H1 (cell line): Measurements from ENCODE around the gene TSPAN16. TPM values are rescaled to one million over a fixed set of nuclear protein-coding genes. Genes with fewer than 3 reads are reported as not detected.

Experiments
- BACH1 ChIP-seq: IDR thresholded peaks from 2 replicates; pipeline ENCODE4 v1.6.1; 2012; ENCODE audit warnings: low read length, improper control_type of control experiment
- CBX8 ChIP-seq: fragments of 300-800, 300-1000 bp; sonication (generic); IDR thresholded peaks from 2 replicates; pipeline ENCODE4 v1.7.1; 2016; ENCODE audit warnings: low read depth, low read length, borderline replicate concordance
- CHD1 ChIP-seq: IDR thresholded peaks from 2 replicates; pipeline ENCODE4 v1.6.1; 2012; ENCODE audit warnings: low read depth, low read length, improper control_type of control experiment
- CREB1 ChIP-seq: IDR thresholded peaks from 2 replicates; pipeline ENCODE4 v1.6.1; 2012; ENCODE audit warnings: inconsistent platforms
- JUN ChIP-seq: IDR thresholded peaks from 2 replicates; pipeline ENCODE4 v1.6.1; 2011; ENCODE audit warnings: low read depth, mild to moderate bottlenecking, improper control_type of control experiment, low read length
- KDM5A ChIP-seq: fragments of 200-600 bp; IDR thresholded peaks from 2 replicates; pipeline ENCODE4 v1.7.1; 2012; ENCODE audit warnings: mild to moderate bottlenecking, low read length, inconsistent platforms, mixed read lengths
- NANOG ChIP-seq: IDR thresholded peaks from 2 replicates; pipeline ENCODE4 v1.6.1; 2011; ENCODE audit warnings: low read length, low read depth, mild to moderate bottlenecking, inconsistent platforms; ENCODE audit not compliant: insufficient read depth, poor library complexity, severe bottlenecking
- RAD21 ChIP-seq, 2 experiments: IDR thresholded peaks in 1 of 2; conservative IDR thresholded peaks in 1 of 2; 2 replicates each; pipeline ENCODE4 v1.6.1; 2011; ENCODE audit warnings: low read depth in 2 of 2, low read length in 2 of 2, improper control_type of control experiment in 1 of 2, inconsistent platforms in 1 of 2, mild to moderate bottlenecking in 1 of 2, moderate library complexity in 1 of 2
- RFX5 ChIP-seq: IDR thresholded peaks from 2 replicates; pipeline ENCODE4 v1.6.1; 2011; ENCODE audit warnings: low read depth, low read length, improper control_type of control experiment, borderline replicate concordance
- USF2 ChIP-seq: IDR thresholded peaks from 2 replicates; pipeline ENCODE4 v1.6.1; 2011; ENCODE audit warnings: low read length, improper control_type of control experiment
- polyA plus RNA-seq, 7 experiments: library from polyadenylated mRNA; depleted of rRNA in 3 of 7; stranded (reverse) in 5 of 7; unstranded in 2 of 7; fragments of >200 nt in 5 of 7; fragments of 200-250 nt in 2 of 7; gene quantifications; 1 replicate in 5 of 7; 2 replicates in 1 of 7; 4 replicates in 1 of 7; pipeline versions ENCODE4 v1.2.1 to v1.2.3, GENCODE V29; 2011 to 2013; ENCODE audit warnings: missing spikeins in 2 of 7, mixed read lengths in 2 of 7
- total RNA-seq: library from RNA; stranded (reverse); fragmentation: NEBNext Ultra II Directional; extraction: Animal tissue kit (Norgen Biotek cat#: 25700); gene quantifications from 2 replicates; pipeline ENCODE4 v1.2.1, GENCODE V29; 2021
- TF ChIP-seq, protein P1 (sequence below): fragments of 300-600 bp; sonication (generic); IDR thresholded peaks from 2 replicates; pipeline ENCODE4 v1.7.1; 2012; ENCODE audit warnings: low read length, moderate library complexity, mild to moderate bottlenecking, inconsistent platforms; ENCODE audit not compliant: insufficient replicate concordance

Gene TSPAN16
- total and polyA plus RNA-seq, 2 of the 8 experiments (the other 6 are each of a cell fraction or from before 2014, with no cell fraction given), result not detected

- TF ChIP-seq, protein P1, sequence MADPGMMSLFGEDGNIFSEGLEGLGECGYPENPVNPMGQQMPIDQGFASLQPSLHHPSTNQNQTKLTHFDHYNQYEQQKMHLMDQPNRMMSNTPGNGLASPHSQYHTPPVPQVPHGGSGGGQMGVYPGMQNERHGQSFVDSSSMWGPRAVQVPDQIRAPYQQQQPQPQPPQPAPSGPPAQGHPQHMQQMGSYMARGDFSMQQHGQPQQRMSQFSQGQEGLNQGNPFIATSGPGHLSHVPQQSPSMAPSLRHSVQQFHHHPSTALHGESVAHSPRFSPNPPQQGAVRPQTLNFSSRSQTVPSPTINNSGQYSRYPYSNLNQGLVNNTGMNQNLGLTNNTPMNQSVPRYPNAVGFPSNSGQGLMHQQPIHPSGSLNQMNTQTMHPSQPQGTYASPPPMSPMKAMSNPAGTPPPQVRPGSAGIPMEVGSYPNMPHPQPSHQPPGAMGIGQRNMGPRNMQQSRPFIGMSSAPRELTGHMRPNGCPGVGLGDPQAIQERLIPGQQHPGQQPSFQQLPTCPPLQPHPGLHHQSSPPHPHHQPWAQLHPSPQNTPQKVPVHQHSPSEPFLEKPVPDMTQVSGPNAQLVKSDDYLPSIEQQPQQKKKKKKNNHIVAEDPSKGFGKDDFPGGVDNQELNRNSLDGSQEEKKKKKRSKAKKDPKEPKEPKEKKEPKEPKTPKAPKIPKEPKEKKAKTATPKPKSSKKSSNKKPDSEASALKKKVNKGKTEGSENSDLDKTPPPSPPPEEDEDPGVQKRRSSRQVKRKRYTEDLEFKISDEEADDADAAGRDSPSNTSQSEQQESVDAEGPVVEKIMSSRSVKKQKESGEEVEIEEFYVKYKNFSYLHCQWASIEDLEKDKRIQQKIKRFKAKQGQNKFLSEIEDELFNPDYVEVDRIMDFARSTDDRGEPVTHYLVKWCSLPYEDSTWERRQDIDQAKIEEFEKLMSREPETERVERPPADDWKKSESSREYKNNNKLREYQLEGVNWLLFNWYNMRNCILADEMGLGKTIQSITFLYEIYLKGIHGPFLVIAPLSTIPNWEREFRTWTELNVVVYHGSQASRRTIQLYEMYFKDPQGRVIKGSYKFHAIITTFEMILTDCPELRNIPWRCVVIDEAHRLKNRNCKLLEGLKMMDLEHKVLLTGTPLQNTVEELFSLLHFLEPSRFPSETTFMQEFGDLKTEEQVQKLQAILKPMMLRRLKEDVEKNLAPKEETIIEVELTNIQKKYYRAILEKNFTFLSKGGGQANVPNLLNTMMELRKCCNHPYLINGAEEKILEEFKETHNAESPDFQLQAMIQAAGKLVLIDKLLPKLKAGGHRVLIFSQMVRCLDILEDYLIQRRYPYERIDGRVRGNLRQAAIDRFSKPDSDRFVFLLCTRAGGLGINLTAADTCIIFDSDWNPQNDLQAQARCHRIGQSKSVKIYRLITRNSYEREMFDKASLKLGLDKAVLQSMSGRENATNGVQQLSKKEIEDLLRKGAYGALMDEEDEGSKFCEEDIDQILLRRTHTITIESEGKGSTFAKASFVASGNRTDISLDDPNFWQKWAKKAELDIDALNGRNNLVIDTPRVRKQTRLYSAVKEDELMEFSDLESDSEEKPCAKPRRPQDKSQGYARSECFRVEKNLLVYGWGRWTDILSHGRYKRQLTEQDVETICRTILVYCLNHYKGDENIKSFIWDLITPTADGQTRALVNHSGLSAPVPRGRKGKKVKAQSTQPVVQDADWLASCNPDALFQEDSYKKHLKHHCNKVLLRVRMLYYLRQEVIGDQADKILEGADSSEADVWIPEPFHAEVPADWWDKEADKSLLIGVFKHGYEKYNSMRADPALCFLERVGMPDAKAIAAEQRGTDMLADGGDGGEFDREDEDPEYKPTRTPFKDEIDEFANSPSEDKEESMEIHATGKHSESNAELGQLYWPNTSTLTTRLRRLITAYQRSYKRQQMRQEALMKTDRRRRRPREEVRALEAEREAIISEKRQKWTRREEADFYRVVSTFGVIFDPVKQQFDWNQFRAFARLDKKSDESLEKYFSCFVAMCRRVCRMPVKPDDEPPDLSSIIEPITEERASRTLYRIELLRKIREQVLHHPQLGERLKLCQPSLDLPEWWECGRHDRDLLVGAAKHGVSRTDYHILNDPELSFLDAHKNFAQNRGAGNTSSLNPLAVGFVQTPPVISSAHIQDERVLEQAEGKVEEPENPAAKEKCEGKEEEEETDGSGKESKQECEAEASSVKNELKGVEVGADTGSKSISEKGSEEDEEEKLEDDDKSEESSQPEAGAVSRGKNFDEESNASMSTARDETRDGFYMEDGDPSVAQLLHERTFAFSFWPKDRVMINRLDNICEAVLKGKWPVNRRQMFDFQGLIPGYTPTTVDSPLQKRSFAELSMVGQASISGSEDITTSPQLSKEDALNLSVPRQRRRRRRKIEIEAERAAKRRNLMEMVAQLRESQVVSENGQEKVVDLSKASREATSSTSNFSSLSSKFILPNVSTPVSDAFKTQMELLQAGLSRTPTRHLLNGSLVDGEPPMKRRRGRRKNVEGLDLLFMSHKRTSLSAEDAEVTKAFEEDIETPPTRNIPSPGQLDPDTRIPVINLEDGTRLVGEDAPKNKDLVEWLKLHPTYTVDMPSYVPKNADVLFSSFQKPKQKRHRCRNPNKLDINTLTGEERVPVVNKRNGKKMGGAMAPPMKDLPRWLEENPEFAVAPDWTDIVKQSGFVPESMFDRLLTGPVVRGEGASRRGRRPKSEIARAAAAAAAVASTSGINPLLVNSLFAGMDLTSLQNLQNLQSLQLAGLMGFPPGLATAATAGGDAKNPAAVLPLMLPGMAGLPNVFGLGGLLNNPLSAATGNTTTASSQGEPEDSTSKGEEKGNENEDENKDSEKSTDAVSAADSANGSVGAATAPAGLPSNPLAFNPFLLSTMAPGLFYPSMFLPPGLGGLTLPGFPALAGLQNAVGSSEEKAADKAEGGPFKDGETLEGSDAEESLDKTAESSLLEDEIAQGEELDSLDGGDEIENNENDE, result no peak
- TF ChIP-seq BACH1 (no peak), RFX5 (no peak), KDM5A (no peak), USF2 (no peak), NANOG (no peak), CBX8 (no peak), RAD21 (IDR thresholded peaks at IDR 0.05 in 1 of 2, conservative IDR thresholded peaks at IDR 0.05 in 1 of 2; ENCODE audit: low read depth in 2 of 2, low read length in 2 of 2) (no peak), CREB1 (no peak), CHD1 (no peak), JUN (no peak)
Observed at GRCh38 chr19:11284515-11284914, 11.4 kb upstream of the TSPAN16 start (continued).
